ENCODE results near the gene USP13.

The USP13 gene

GRCh38 chr3:179833294-179833693, 180.5 kb downstream of the USP13 start:
- FAIRE-seq: no peak

GRCh38 chr3:179837374-179837773, 184.5 kb downstream of the USP13 start:
- no peak for DNase-seq (ENCODE audit: insufficient read length, low spot score)
- no peak for FAIRE-seq

More at GRCh38 chr3:179833294-179833693, 180.5 kb downstream of the USP13 start:
- DNase-seq (ENCODE audit: insufficient read length, low spot score): no peak

Data from HTR-8/SVneo (cell line).